GM18517 (cell line): Measurements from ENCODE around the gene GDF2.

Source experiments
- ATAC-seq: cut with Tn5 transposase; IDR thresholded peaks from one replicate; pipeline ENCODE4 v1.9.1; 2021; ENCODE audit warnings: mild to moderate bottlenecking, moderate library complexity; ENCODE audit not compliant: unreplicated experiment

GDF2 gene

DNA sequence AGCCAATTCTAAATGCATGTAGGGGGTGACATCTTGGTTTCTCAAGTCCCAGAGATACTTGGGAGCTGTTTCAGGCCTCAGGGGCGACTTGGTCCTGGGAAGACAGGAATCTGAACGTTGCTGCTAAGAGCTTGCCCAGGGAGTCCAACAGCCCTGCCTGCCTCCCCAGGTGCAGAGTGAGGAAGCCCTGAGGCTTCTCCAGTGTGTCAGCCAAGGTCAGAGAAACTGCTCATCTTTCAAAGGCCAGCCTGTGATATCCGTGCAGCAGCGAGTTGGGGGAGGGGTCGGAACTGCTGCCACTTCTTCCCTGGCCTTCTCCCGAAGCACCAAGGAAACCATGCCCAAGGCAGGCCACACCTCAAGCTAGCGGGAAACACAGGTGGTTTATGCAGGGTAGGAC, 9.7 kb downstream of the GDF2 start:
- ATAC-seq: no peak

DNA sequence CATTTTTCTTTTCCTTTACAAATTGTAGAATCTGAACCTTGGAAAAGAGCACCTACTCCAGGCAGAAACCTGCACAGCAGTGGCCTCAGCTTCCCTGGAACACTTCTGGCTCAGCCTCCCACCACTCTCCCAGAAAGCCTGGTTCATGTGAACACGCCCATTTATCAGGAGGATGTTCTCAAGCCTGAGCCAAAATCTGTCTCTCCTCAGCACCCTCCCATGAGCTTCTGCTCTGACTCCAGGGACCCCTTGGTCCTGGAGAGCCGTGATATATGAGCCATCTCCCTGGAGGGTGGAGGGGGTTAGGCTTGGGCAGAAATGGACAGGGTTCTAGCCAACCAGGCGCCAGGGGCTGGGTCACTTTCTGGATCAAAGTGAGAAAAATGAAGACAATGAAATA, 10.1 kb downstream of the GDF2 start:
- ATAC-seq: no peak

- ATAC-seq: no peak
These were observed 10.7 kb downstream of the GDF2 start for GRCh38 chr10:47332946-47333345.

GRCh38 chr10:47333532-47333931, 11.3 kb downstream of the GDF2 start:
- no peak for ATAC-seq

DNA sequence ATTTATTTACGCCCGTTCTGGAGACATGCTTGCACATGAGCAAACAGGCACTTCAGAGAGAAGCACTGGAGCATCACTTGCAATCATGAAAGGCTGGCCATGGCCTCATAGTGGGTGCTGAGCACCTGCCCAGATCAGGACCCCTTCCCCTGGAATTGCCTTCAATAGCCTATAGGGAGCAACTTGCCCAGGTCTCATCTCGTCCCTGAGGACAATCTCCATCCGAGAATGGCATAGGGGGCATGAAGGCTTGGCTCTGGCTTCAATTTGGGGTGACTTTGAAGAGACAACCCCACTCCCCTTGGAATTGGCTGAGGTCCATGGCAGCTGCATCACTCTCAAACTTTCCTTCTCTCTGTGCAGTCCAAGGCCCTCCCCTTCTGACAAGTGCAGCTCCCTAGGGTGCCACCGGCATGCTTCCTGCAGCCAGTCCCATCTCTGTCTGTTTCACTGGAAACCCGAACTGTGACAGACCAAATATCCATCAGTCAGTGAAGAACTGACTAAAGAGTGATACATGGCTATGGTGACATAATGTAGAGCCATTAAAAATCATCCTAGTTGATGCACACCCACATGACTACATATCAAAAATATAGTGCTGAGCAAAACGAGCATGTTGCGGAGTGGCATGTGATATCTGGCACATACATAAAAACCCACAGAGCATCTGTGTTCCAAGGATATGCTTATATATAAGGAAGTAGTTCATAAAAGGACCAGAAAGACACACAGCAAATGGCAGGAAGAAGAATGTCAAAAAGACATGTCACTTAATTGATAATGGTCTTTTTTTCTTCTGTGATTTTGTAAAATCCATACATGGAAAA, 12.4 kb downstream of the GDF2 start:
- ATAC-seq: no peak

DNA sequence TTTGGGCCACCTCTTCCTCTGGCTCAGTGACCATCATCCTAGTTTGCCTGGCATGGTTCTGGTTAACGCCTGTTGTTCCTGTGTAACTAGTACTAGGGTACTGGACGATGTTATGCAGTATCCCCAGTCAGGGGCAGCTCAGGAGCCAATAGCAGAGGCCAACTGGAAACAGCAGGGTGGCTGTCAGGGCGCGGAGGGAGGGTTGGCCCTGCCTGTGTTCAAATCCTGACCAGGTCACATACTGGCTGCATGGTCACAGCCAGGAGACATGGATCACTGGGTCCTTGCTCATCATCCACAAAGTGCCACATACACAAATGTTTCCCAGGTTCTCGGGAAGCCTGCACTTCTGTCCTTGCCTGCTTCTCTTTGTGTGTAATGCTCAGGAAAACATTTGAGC, 13.7 kb downstream of the GDF2 start:
- no peak for ATAC-seq

DNA sequence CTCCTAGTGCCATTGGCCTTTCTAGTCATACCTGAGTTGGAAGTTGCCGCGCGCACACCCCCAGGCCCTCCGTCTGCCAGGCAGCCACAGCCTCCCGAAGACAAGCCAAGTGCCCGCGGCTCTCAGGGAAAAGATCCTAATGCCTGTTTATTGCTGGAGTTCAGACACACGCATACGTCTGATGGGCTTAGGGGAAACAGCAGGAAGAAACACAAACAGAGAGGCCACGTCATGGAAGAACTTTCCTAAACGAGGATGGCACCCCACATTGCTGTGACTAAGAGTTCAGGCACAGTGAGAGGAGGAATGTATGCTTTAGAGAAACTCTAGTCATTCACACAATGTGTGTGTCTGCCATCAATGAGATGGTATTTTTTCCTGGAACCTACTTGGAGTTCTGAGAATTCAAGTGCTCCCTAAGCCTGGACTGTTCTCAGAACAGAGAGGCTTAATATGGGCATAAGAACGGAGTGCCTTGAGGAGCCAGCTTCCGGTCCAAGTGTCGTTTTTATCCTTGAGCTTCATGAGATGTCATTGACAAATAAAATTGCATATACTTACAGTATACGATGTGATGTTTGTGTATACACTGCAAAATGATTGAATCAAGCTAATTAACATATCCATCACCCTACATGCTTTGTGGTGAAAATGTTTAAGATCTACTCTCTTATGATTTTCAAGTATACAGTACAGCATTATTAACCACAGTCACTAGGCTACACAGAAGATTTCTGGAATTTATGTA, 14.3 kb downstream of the GDF2 start:
- ATAC-seq: no peak

DNA sequence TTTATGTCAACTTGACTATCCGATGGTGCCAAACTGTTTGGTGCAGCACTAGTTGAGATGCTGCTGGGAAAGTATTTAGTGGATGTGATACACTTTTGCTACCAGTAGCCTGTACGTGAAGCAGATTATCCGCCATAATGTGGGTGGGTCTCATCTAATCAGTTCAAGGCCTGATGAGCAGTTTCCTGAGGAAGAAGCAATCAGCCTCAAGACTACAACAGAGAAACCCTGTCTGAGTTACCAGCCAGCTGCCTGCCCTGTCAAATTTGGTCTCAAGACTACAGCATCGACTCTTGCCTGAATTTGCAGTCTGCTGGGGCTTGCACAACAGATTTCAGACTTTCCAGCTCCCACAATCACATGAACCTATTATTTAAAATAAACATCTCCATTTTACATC, 15.1 kb downstream of the GDF2 start:
- ATAC-seq: no peak

- ATAC-seq: no peak
These were observed 17.0 kb downstream of the GDF2 start for GRCh38 chr10:47339186-47339735.

- ATAC-seq: no peak
These were observed 17.7 kb downstream of the GDF2 start for GRCh38 chr10:47339759-47340607.

DNA sequence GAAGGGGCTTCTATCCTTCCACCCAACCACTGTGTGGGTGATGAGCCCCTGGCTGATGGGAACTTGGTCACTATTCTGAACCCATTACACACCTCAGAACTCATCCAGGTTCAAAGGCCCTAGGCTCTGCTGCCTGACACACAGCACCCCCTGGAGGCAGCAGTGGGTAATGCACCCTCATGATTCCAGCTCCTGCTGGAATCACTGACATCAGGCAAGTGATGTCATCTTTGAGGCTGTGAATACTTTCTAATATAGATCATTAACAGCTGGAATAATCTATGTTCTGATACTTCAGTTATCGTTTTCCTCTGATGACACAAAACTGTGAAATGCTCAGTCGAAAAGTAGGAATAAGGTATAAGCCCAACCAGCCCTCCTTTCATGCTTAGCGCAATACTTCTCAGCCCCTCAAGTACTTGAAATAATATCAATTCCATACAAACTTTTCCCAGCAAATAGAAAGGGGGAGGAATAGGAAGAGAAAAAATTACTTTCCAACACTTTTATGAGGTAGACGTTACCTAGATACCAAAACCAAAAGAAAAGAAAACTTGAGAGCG, 18.4 kb downstream of the GDF2 start:
- ATAC-seq: no peak

- no peak for ATAC-seq
These were observed 23.0 kb downstream of the GDF2 start for GRCh38 chr10:47344996-47345870.

GRCh38 chr10:47346581-47347302, 24.5 kb downstream of the GDF2 start:
- ATAC-seq: no peak

- ATAC-seq: no peak
These were observed 25.0 kb downstream of the GDF2 start for GRCh38 chr10:47347303-47347675.

DNA sequence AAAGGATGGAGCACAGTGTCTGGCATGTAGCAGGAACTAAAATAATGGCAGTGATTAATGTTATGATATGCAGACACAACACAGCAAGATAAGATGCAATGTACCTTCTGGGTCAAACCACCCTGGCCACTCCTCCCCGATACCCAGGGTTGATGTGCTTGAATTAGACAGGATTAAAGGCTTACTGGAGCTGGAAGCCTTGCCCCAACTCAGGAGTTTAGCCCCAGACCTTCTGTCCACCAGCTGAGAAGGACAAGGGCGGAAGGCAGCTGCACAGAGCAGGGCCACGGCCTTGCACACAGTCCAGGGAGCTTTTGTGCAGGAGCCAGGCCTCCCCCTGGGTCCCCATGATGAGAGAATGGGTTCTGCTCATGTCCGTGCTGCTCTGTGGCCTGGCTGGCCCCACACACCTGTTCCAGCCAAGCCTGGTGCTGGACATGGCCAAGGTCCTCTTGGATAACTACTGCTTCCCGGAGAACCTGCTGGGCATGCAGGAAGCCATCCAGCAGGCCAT, 25.9 kb downstream of the GDF2 start, which contains the start of gene RBP3:
Gene RBP3, plus strand, starts transcription at position 226 of the 514 bp plus-strand sequence. Its CDS starts 122 bp downstream, at position 348.
- no peak for ATAC-seq

GRCh38 chr10:47348661-47349470, 26.6 kb downstream of the GDF2 start:
- no peak for ATAC-seq

- no peak for ATAC-seq
These were observed 27.3 kb downstream of the GDF2 start for GRCh38 chr10:47349516-47349915.

DNA sequence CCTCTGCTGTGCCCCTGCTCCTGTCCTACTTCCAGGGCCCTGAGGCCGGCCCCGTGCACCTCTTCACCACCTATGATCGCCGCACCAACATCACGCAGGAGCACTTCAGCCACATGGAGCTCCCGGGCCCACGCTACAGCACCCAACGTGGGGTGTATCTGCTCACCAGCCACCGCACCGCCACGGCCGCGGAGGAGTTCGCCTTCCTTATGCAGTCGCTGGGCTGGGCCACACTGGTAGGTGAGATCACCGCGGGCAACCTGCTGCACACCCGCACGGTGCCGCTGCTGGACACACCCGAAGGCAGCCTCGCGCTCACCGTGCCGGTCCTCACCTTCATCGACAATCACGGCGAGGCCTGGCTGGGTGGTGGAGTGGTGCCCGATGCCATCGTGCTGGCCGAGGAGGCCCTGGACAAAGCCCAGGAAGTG, 27.7 kb downstream of the GDF2 start:
- ATAC-seq: no peak
